ENCODE measurements around the gene SLC9A9. TPM values are rescaled to one million over a fixed set of nuclear protein-coding genes. Genes with fewer than 3 reads are reported as not detected.

SLC9A9 gene
- total and polyA plus RNA-seq, 2 of the 8 experiments (the other 6 are each of a cell fraction or from before 2014, with no cell fraction given) = 0.48 to 1.1 TPM

DNA sequence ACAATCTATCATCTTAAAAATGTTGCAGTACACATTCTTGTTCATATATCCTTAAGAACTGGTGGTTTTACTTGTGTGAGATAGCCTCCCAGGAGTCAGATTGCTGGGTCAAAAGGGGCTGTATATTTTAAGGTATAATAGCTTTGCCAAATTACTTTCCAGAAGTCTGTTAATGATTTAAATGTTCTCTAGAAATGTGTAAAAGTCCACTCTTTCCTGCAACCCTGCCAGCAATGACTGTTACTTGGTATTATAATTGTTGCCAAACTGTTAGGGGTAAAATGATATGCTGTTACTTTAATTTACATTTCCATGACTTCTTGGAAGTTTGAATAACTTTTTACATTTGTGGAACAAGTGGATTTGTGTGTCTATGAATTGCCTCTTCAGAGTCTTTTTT lies 170.8 kb downstream of the SLC9A9 start:
- FAIRE-seq (no peak), DNase-seq (ENCODE audit: low read depth in 1 of 2, low spot score in 2 of 2) (no peak)
- Histone ChIP-seq H3K27me3 (replicated peaks in 1 of 4; ENCODE audit: control insufficient read depth in 3 of 4, extremely low read depth in 1 of 4, insufficient read depth in 3 of 4, low read length in 3 of 4) (no peaks in the 10 kb centered on the region), H2AFZ (ENCODE audit: low read length) (no peak overlapping the region), H2BK5ac (ENCODE audit: low read depth, low read length) (no peak overlapping the region), H3K4me1 (replicated peaks in 1 of 4; ENCODE audit: control insufficient read depth in 3 of 4, insufficient read depth in 4 of 4, low read length in 3 of 4) (no peaks in the 10 kb centered on the region), H3K18ac (ENCODE audit: extremely low read depth, low read length) (no peak overlapping the region), H2AK5ac (ENCODE audit: low read depth, low read length) (no peak overlapping the region), H2BK120ac (replicated peaks; ENCODE audit: low read depth, low read length) (no peak overlapping the region), H3K36me3 (ENCODE audit: control insufficient read depth in 2 of 4, insufficient read depth in 4 of 4, low read length in 3 of 4) (no peaks in the 10 kb centered on the region), H3K14ac (ENCODE audit: insufficient read length) (no peak overlapping the region), H3K27ac (ENCODE audit: low read depth, low read length) (no peak overlapping the region), H2BK12ac (ENCODE audit: low read depth, low read length) (no peak overlapping the region), H3K79me2 (ENCODE audit: control insufficient read depth in 1 of 2, insufficient read depth in 2 of 2, low read length in 2 of 2) (no peaks in the 10 kb centered on the region), H2BK20ac (ENCODE audit: low read length) (no peak overlapping the region), H2BK15ac (ENCODE audit: low read length) (no peak overlapping the region), H3K4ac (replicated peaks; ENCODE audit: insufficient read length, low read depth, low read length) (no peak overlapping the region), H3K79me1 (ENCODE audit: low read depth, low read length) (no peaks in the 10 kb centered on the region), H3K23ac (ENCODE audit: insufficient read length) (no peak overlapping the region), H3K23me2 (ENCODE audit: low read depth, low read length) (no peaks in the 10 kb centered on the region), H4K5ac (ENCODE audit: insufficient read length, low read depth, low read length) (no peak overlapping the region), H3K4me2 (ENCODE audit: insufficient read depth in 1 of 2, low read depth in 2 of 2, low read length in 2 of 2) (no peak overlapping the region), H3K4me3 (ENCODE audit: extremely low read depth in 1 of 4, insufficient read depth in 2 of 4, low read depth in 3 of 4, low read length in 4 of 4) (no peak overlapping the region), H4K20me1 (replicated peaks in 1 of 2; ENCODE audit: control insufficient read depth in 1 of 2, insufficient read depth in 2 of 2, low read length in 2 of 2) (no peaks in the 10 kb centered on the region), H4K91ac (replicated peaks; ENCODE audit: insufficient read length, low read length) (no peak overlapping the region), H3K56ac (replicated peaks; ENCODE audit: insufficient read length, low read depth, low read length) (no peak overlapping the region), H3K9me3 (ENCODE audit: insufficient read depth in 2 of 2, low read depth in 1 of 2, low read length in 1 of 2) (no peaks in the 10 kb centered on the region), H4K8ac (ENCODE audit: extremely low read depth, insufficient read depth, low read length) (no peak overlapping the region), H3K9ac (replicated peaks in 1 of 4; ENCODE audit: extremely low read depth in 1 of 4, low read depth in 3 of 4, low read length in 3 of 4) (no peak overlapping the region)
- ChIA-PET CTCF (ENCODE audit: partially characterized antibody) (interaction anchor here (1.1 to 5.9 kb wide), 2 partner anchors 27 to 553 kb away, joined by 4 to 48 read pairs; no protein-coding TSS in a partner anchor), POLR2A (ENCODE audit: partially characterized antibody) (no interaction called here)
- no peak for TF ChIP-seq BACH1 (IDR thresholded peaks at IDR 0.05; ENCODE audit: low read length)
- TF ChIP-seq, protein P1, sequence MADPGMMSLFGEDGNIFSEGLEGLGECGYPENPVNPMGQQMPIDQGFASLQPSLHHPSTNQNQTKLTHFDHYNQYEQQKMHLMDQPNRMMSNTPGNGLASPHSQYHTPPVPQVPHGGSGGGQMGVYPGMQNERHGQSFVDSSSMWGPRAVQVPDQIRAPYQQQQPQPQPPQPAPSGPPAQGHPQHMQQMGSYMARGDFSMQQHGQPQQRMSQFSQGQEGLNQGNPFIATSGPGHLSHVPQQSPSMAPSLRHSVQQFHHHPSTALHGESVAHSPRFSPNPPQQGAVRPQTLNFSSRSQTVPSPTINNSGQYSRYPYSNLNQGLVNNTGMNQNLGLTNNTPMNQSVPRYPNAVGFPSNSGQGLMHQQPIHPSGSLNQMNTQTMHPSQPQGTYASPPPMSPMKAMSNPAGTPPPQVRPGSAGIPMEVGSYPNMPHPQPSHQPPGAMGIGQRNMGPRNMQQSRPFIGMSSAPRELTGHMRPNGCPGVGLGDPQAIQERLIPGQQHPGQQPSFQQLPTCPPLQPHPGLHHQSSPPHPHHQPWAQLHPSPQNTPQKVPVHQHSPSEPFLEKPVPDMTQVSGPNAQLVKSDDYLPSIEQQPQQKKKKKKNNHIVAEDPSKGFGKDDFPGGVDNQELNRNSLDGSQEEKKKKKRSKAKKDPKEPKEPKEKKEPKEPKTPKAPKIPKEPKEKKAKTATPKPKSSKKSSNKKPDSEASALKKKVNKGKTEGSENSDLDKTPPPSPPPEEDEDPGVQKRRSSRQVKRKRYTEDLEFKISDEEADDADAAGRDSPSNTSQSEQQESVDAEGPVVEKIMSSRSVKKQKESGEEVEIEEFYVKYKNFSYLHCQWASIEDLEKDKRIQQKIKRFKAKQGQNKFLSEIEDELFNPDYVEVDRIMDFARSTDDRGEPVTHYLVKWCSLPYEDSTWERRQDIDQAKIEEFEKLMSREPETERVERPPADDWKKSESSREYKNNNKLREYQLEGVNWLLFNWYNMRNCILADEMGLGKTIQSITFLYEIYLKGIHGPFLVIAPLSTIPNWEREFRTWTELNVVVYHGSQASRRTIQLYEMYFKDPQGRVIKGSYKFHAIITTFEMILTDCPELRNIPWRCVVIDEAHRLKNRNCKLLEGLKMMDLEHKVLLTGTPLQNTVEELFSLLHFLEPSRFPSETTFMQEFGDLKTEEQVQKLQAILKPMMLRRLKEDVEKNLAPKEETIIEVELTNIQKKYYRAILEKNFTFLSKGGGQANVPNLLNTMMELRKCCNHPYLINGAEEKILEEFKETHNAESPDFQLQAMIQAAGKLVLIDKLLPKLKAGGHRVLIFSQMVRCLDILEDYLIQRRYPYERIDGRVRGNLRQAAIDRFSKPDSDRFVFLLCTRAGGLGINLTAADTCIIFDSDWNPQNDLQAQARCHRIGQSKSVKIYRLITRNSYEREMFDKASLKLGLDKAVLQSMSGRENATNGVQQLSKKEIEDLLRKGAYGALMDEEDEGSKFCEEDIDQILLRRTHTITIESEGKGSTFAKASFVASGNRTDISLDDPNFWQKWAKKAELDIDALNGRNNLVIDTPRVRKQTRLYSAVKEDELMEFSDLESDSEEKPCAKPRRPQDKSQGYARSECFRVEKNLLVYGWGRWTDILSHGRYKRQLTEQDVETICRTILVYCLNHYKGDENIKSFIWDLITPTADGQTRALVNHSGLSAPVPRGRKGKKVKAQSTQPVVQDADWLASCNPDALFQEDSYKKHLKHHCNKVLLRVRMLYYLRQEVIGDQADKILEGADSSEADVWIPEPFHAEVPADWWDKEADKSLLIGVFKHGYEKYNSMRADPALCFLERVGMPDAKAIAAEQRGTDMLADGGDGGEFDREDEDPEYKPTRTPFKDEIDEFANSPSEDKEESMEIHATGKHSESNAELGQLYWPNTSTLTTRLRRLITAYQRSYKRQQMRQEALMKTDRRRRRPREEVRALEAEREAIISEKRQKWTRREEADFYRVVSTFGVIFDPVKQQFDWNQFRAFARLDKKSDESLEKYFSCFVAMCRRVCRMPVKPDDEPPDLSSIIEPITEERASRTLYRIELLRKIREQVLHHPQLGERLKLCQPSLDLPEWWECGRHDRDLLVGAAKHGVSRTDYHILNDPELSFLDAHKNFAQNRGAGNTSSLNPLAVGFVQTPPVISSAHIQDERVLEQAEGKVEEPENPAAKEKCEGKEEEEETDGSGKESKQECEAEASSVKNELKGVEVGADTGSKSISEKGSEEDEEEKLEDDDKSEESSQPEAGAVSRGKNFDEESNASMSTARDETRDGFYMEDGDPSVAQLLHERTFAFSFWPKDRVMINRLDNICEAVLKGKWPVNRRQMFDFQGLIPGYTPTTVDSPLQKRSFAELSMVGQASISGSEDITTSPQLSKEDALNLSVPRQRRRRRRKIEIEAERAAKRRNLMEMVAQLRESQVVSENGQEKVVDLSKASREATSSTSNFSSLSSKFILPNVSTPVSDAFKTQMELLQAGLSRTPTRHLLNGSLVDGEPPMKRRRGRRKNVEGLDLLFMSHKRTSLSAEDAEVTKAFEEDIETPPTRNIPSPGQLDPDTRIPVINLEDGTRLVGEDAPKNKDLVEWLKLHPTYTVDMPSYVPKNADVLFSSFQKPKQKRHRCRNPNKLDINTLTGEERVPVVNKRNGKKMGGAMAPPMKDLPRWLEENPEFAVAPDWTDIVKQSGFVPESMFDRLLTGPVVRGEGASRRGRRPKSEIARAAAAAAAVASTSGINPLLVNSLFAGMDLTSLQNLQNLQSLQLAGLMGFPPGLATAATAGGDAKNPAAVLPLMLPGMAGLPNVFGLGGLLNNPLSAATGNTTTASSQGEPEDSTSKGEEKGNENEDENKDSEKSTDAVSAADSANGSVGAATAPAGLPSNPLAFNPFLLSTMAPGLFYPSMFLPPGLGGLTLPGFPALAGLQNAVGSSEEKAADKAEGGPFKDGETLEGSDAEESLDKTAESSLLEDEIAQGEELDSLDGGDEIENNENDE (IDR thresholded peaks at IDR 0.05; ENCODE audit: insufficient replicate concordance, low read length) = no peak
